HEK293 (cell line): ENCODE data around the gene H2AZ2.

Source experiments
- CTCF ChIP-seq: fragments of 450-650 bp; formaldehyde crosslinking; IDR thresholded peaks from 2 replicates; pipeline ENCODE4 v1.5.1; 2016; ENCODE audit warnings: missing biosample characterization, missing genetic modification characterization
- GLIS1 ChIP-seq: fragments of 450-650 bp; formaldehyde crosslinking; IDR thresholded peaks from 2 replicates; pipeline ENCODE4 v1.5.1; 2016; ENCODE audit warnings: missing biosample characterization, missing genetic modification characterization
- MEIS1 ChIP-seq: sonication (generic); formaldehyde crosslinking; IDR thresholded peaks from 2 replicates; pipeline ENCODE4 v1.8.1; 2022; ENCODE audit warnings: missing genetic modification reagents, mild to moderate bottlenecking, borderline replicate concordance
- OVOL3 ChIP-seq: fragments of 450-650 bp; formaldehyde crosslinking; IDR thresholded peaks from 2 replicates; pipeline ENCODE4 v1.5.1; 2016; ENCODE audit warnings: missing biosample characterization, missing genetic modification characterization
- RBAK ChIP-seq: fragments of 450-650 bp; formaldehyde crosslinking; IDR thresholded peaks from 2 replicates; pipeline ENCODE4 v1.5.1; 2016; ENCODE audit warnings: missing biosample characterization, missing genetic modification characterization
- REPIN1 ChIP-seq: fragments of 450-650 bp; formaldehyde crosslinking; IDR thresholded peaks from 2 replicates; pipeline ENCODE4 v1.5.1; 2017; ENCODE audit warnings: missing biosample characterization, missing genetic modification characterization, low read depth
- TRIM28 ChIP-seq: IDR thresholded peaks from 2 replicates; pipeline ENCODE4 v1.6.1; 2011; ENCODE audit warnings: low read length, control low read depth, borderline replicate concordance
- ZBTB10 ChIP-seq: fragments of 450-650 bp; formaldehyde crosslinking; IDR thresholded peaks from 2 replicates; pipeline ENCODE4 v1.5.1; 2016; ENCODE audit warnings: missing biosample characterization, missing genetic modification characterization
- ZFP37 ChIP-seq: fragments of 450-650 bp; formaldehyde crosslinking; IDR thresholded peaks from 2 replicates; pipeline ENCODE4 v1.5.1; 2016; ENCODE audit warnings: missing biosample characterization, missing genetic modification characterization
- ZNF18 ChIP-seq: fragments of 450-650 bp; formaldehyde crosslinking; IDR thresholded peaks from 2 replicates; pipeline ENCODE4 v1.5.1; 2016; ENCODE audit warnings: missing biosample characterization, missing genetic modification characterization
- ZNF19 ChIP-seq: fragments of 450-650 bp; formaldehyde crosslinking; IDR thresholded peaks from 2 replicates; pipeline ENCODE4; 2016; ENCODE audit warnings: missing biosample characterization, missing genetic modification characterization, low read depth
- ZNF211 ChIP-seq: fragments of 450-650 bp; formaldehyde crosslinking; IDR thresholded peaks from 2 replicates; pipeline ENCODE4 v1.5.1; 2016; ENCODE audit warnings: low read depth, missing biosample characterization, missing genetic modification characterization
- ZNF391 ChIP-seq: fragments of 450-650 bp; formaldehyde crosslinking; IDR thresholded peaks from 2 replicates; pipeline ENCODE4 v1.5.1; 2016; ENCODE audit warnings: low read depth, missing biosample characterization, missing genetic modification characterization, borderline replicate concordance
- ZNF416 ChIP-seq: fragments of 450-650 bp; formaldehyde crosslinking; IDR thresholded peaks from 2 replicates; pipeline ENCODE4 v1.5.1; 2016; ENCODE audit warnings: missing biosample characterization, missing genetic modification characterization
- ZNF433 ChIP-seq: fragments of 450-650 bp; formaldehyde crosslinking; IDR thresholded peaks from 2 replicates; pipeline ENCODE4 v1.5.1; 2016; ENCODE audit warnings: missing biosample characterization, missing genetic modification characterization, low read depth
- ZNF449 ChIP-seq: fragments of 450-650 bp; formaldehyde crosslinking; IDR thresholded peaks from 2 replicates; pipeline ENCODE4 v1.5.1; 2017; ENCODE audit warnings: missing biosample characterization, mild to moderate bottlenecking, missing genetic modification characterization, moderate library complexity
- ZNF518A ChIP-seq: fragments of 450-650 bp; formaldehyde crosslinking; conservative IDR thresholded peaks from 2 replicates; pipeline ENCODE4 v1.5.1; 2016; ENCODE audit warnings: low read depth, missing biosample characterization, missing genetic modification characterization
- ZNF529 ChIP-seq: fragments of 450-650 bp; formaldehyde crosslinking; IDR thresholded peaks from 2 replicates; pipeline ENCODE4 v1.5.1; 2017; ENCODE audit warnings: missing genetic modification characterization, missing biosample characterization; ENCODE audit not compliant: insufficient replicate concordance
- ZNF558 ChIP-seq: fragments of 450-650 bp; formaldehyde crosslinking; IDR thresholded peaks from 2 replicates; pipeline ENCODE4 v1.5.1; 2016; ENCODE audit warnings: missing biosample characterization, missing genetic modification characterization
- ZNF645 ChIP-seq: fragments of 450-650 bp; formaldehyde crosslinking; IDR thresholded peaks from 2 replicates; pipeline ENCODE4; 2016; ENCODE audit warnings: missing biosample characterization, missing genetic modification characterization
- ZNF677 ChIP-seq: fragments of 450-650 bp; IDR thresholded peaks from 2 replicates; pipeline ENCODE4 v1.5.0; 2018; ENCODE audit warnings: missing biosample characterization, mild to moderate bottlenecking, missing genetic modification characterization, moderate library complexity
- ZNF701 ChIP-seq: fragments of 450-650 bp; formaldehyde crosslinking; IDR thresholded peaks from 2 replicates; pipeline ENCODE4 v1.5.1; 2016; ENCODE audit warnings: missing biosample characterization, missing genetic modification characterization
- ZNF768 ChIP-seq: fragments of 450-650 bp; formaldehyde crosslinking; IDR thresholded peaks from 2 replicates; pipeline ENCODE4 v1.5.1; 2018; ENCODE audit warnings: missing biosample characterization, mild to moderate bottlenecking, missing genetic modification characterization
- ZSCAN5A ChIP-seq: fragments of 450-650 bp; formaldehyde crosslinking; IDR thresholded peaks from 2 replicates; pipeline ENCODE4 v1.5.1; 2016; ENCODE audit warnings: missing biosample characterization, missing genetic modification characterization

H2AZ2 gene

GRCh38 chr7:44847920-44848634 lies at the start of gene H2AZ2 (continued):
- TF ChIP-seq ZNF518A (tag by site-specific recombination) (no peak), GLIS1 (tag by site-specific recombination) (peak; percentile 40; the same call in 1 of the 2 replicates), MEIS1 (no peak), ZNF416 (tag by site-specific recombination) (no peak), ZNF701 (tag by site-specific recombination) (no peak), CTCF (tag by site-specific recombination) (no peak), ZNF211 (tag by site-specific recombination) (no peak), TRIM28 (no peak), ZBTB10 (tag by site-specific recombination) (no peak), ZNF768 (no peak), ZNF18 (tag by site-specific recombination) (peak; percentile 46; the same call in 1 of the 2 replicates), ZNF449 (tag by site-specific recombination) (peak; percentile 68; the same call in 1 of the 2 replicates), ZNF558 (tag by site-specific recombination) (0 out of 2 replicates have a peak, but pooled peaks have one; percentile 48), ZNF391 (tag by site-specific recombination) (peak; percentile 47; the same call in 1 of the 2 replicates), ZNF677 (tag by site-specific recombination) (no peak), ZFP37 (no peak), RBAK (tag by site-specific recombination) (no peak), ZSCAN5A (tag by site-specific recombination) (no peak), OVOL3 (tag by site-specific recombination) (peak; percentile 40), REPIN1 (tag by site-specific recombination) (no peak), ZNF645 (tag by site-specific recombination) (no peak), ZNF529 (tag by site-specific recombination) (no peak), ZNF19 (tag by site-specific recombination) (no peak), ZNF433 (no peak)
